ENCODE data around the gene LRP4.
"Not testable (repeated sequence)": the region's sequence is repeated elsewhere in the genome, so short reads cannot be mapped to it uniquely, and the experiment has no call there.

Gene LRP4

GRCh38 chr11:46918083-46918787, at the start of gene LRP4:
Gene LRP4, minus strand, starts transcription at chr11:46918550. Its CDS starts 171 bp downstream, at chr11:46918379.
- no peak for DNase-seq

GRCh38 chr11:46967962-46968361, 49.6 kb upstream of the LRP4 start:
- DNase-seq: no peak

GRCh38 chr11:46966773-46967172, 48.4 kb upstream of the LRP4 start:
- no peak for DNase-seq

GRCh38 chr11:46963844-46964243, 45.5 kb upstream of the LRP4 start:
- DNase-seq: no peak

- not testable (repeated sequence) for DNase-seq
Observed at GRCh38 chr11:46961886-46962285, 43.5 kb upstream of the LRP4 start.

GRCh38 chr11:46961041-46961440, 42.7 kb upstream of the LRP4 start:
- no peak for DNase-seq

GRCh38 chr11:46958777-46959176, 40.4 kb upstream of the LRP4 start:
- no peak for DNase-seq

GRCh38 chr11:46953093-46953492, 34.7 kb upstream of the LRP4 start:
- DNase-seq: no peak

- DNase-seq: no peak
Observed at GRCh38 chr11:46952553-46952952, 34.2 kb upstream of the LRP4 start.

GRCh38 chr11:46951864-46952263, 33.5 kb upstream of the LRP4 start:
- DNase-seq: no peak

- no peak for DNase-seq
Observed at GRCh38 chr11:46949297-46949696, 30.9 kb upstream of the LRP4 start.

- DNase-seq: peak; percentile 74
Observed at GRCh38 chr11:46948378-46949131, 30.2 kb upstream of the LRP4 start.

GRCh38 chr11:46947399-46948077, 29.2 kb upstream of the LRP4 start:
- DNase-seq: peak; percentile 10

- DNase-seq: no peak
Observed at GRCh38 chr11:46944356-46945075, 26.2 kb upstream of the LRP4 start.

- DNase-seq: no peak
Observed at GRCh38 chr11:46942172-46942571, 23.8 kb upstream of the LRP4 start.

- DNase-seq: peak; percentile 85
Observed at GRCh38 chr11:46936138-46937110, 18.1 kb upstream of the LRP4 start, which contains the start of gene CSTPP1. Gene CSTPP1, plus strand, starts transcription at chr11:46936761. Its CDS starts 45 bp downstream, at chr11:46936806.

- DNase-seq: no peak
Observed at GRCh38 chr11:46930089-46930488, 11.7 kb upstream of the LRP4 start.

GRCh38 chr11:46928701-46929100, 10.4 kb upstream of the LRP4 start:
- not testable (repeated sequence) for DNase-seq

- not testable (repeated sequence) for DNase-seq
Observed at GRCh38 chr11:46927928-46928327, 9.6 kb upstream of the LRP4 start.

- no peak for DNase-seq
Observed at GRCh38 chr11:46920755-46921154, 2.4 kb upstream of the LRP4 start.

- DNase-seq: no peak
Observed at GRCh38 chr11:46918788-46919513, 601 bp upstream of the LRP4 start.
